Heart right ventricle (tissue), 16 donors: Measurements from ENCODE around the gene RSF1. TPM values are rescaled to one million over a fixed set of nuclear protein-coding genes. Genes with fewer than 3 reads are reported as not detected.

ENCODE experiments used
- ATAC-seq, 8 donors: fragments of 200-7000 bp; cut with Tn5 transposase; one replicate each; pipeline ENCODE4 v1.9.1; 2020; ENCODE audit warnings: mild to moderate bottlenecking in 8 of 8, moderate library complexity in 8 of 8, moderate number of reproducible peaks in 1 of 8
- DNase-seq, 2 donors: peaks; one replicate each; pipeline ENCODE4 v3.0.0-alpha.2; 2020
- H3K27ac ChIP-seq, 10 donors: fragments of 200-600 bp; sonication (generic) in 2 of 10; one replicate each; pipeline versions ENCODE4 v1.5.0 to v1.8.0; 2020 to 2022; ENCODE audit warnings: mild to moderate bottlenecking in 3 of 10
- H3K27me3 ChIP-seq, 7 donors: fragments of 200-600 bp; one replicate each; pipeline ENCODE4 v1.8.0; 2021 to 2022; ENCODE audit warnings: mild to moderate bottlenecking in 2 of 7
- H3K36me3 ChIP-seq, 9 donors: fragments of 200-600 bp; sonication (generic) in 1 of 9; one replicate each; pipeline versions ENCODE4 v1.5.0 to v1.8.0; 2020 to 2022; ENCODE audit warnings: mild to moderate bottlenecking in 2 of 9
- H3K4me1 ChIP-seq, 9 donors: fragments of 200-600 bp; sonication (generic) in 1 of 9; one replicate each; pipeline versions ENCODE4 v1.5.0 to v1.8.0; 2020 to 2022; ENCODE audit warnings: mild to moderate bottlenecking in 4 of 9
- H3K4me3 ChIP-seq, 10 donors: fragments of 200-600 bp; sonication (generic) in 2 of 10; one replicate each; pipeline versions ENCODE4 v1.5.0 to v1.8.0; 2020 to 2022; ENCODE audit warnings: mild to moderate bottlenecking in 7 of 10, moderate library complexity in 2 of 10
- H3K9me3 ChIP-seq, 11 donors: fragments of 200-600 bp in 10 of 11; sonication (generic) in 2 of 11; one replicate each; pipeline versions ENCODE4 v1.5.0 to v1.8.0; 2013 to 2022; ENCODE audit warnings: mild to moderate bottlenecking in 2 of 11, control low read depth in 1 of 11, moderate library complexity in 1 of 11
- WGBS, 2 donors: extraction: QIAGEN DNeasy Blood & Tissue Kit; methylation state at CpG; one replicate each; pipeline ENCODE4 v1.1.7; 2013; ENCODE audit warnings: inconsistent platforms in 1 of 2; 5-methylcytosine and 5-hydroxymethylcytosine counted together
- intact Hi-C, 10 donors: fragments of 100-400 bp; cut with DNase I; formaldehyde crosslinking; loops; one replicate each; pipeline versions ENCODE4 v1.11.1 to v1.14.2; 2022
- polyA plus RNA-seq, 2 donors: library from polyadenylated mRNA; stranded (reverse); fragments of 200-250 nt; gene quantifications; one replicate each; pipeline ENCODE4 v1.2.3, GENCODE V29; 2013
- total RNA-seq, 10 donors: library from RNA; stranded (reverse); fragmentation: NEBNext Ultra II Directional in 3 of 10; extraction: Animal tissue kit (Norgen Biotek cat#: 25700) in 3 of 10; gene quantifications; one replicate each; pipeline versions ENCODE4 v1.2.1 to v1.2.4, GENCODE V29; 2021 to 2023
- TF ChIP-seq, protein P1 (sequence below), 9 donors: fragments of 200-600 bp; sonication (generic) in 2 of 9; IDR thresholded peaks; one replicate each; pipeline versions ENCODE4 v1.5.0 to v1.8.0; 2021 to 2022; ENCODE audit warnings: antibody characterized with exemption in 9 of 9, mild to moderate bottlenecking in 5 of 9, moderate library complexity in 1 of 9
- donor health status: Arrhythmogenic right ventricular cardiomyopathy.
- donor health status: ischemic (EF 13 %, LVEDD 7.1; RV severe dilation, severe dysfunction).
- donor health status: healthy with polysubstance abuse.
- donor health status: DM: no; HTN: yes; CAD: no.
- donor health status: DM: no; HTN: no; CAD: no.
- donor health status: ischemic (EF 25% LVEDD 6.9; RV normal size, moderate dysfunction).
- donor health status: ischemic (EF 25% LVEDD 5.7; RV mildly dilated, moderate dysfunction).
- donor health status: healthy.
- donor health status: DM: yes; HTN: yes; CAD: no.
- donor health status: Ischemic cardiomyopathy.
- donor health status: ischemic (EF 35%, LVEDD 5.7; RV mildly dilated, moderate dysfunction).
- donor health status: nonischemic (EF 11% LVEDD 7.7; RV severe dilation, severe dysfunction).
- donor health status: DM: yes; HTN: yes; CAD: no.
- donor health status: PGD.
- donor health status: ischemic (EF 29% LVEDD 5.4; RV normal size, mild dysfunction).
- donor health status: nonischemic (EF 23%, LVEDD 6.1; RV moderate dilation, normal function).

The RSF1 gene
- total and polyA plus RNA-seq, 12 donors = 4.6 to 55.9 (median 42.6) TPM

GRCh38 chr11:77665240-77665965 is 155.1 kb downstream of the RSF1 start:
- no peak for ATAC-seq
- no peak for DNase-seq
- intact Hi-C loops = no loop called here
- TF ChIP-seq, protein P1, sequence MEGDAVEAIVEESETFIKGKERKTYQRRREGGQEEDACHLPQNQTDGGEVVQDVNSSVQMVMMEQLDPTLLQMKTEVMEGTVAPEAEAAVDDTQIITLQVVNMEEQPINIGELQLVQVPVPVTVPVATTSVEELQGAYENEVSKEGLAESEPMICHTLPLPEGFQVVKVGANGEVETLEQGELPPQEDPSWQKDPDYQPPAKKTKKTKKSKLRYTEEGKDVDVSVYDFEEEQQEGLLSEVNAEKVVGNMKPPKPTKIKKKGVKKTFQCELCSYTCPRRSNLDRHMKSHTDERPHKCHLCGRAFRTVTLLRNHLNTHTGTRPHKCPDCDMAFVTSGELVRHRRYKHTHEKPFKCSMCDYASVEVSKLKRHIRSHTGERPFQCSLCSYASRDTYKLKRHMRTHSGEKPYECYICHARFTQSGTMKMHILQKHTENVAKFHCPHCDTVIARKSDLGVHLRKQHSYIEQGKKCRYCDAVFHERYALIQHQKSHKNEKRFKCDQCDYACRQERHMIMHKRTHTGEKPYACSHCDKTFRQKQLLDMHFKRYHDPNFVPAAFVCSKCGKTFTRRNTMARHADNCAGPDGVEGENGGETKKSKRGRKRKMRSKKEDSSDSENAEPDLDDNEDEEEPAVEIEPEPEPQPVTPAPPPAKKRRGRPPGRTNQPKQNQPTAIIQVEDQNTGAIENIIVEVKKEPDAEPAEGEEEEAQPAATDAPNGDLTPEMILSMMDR (IDR thresholded peaks at IDR 0.05) = no peak
- peaks cover 0 to 73% (median 26%) of the 10 kb centered on the region in 9 donors for H3K36me3 ChIP-seq
- no peaks in the 10 kb centered on the region for H3K27me3 ChIP-seq
- H3K4me1 ChIP-seq = peaks cover 0 to 13% (median 0%) of the 10 kb centered on the region in 9 donors
- 81 to 82% methylated on average over 7 of the region's 7 CpGs for WGBS, 2 donors
- H3K4me3 ChIP-seq = no peak overlapping the region
- no peaks in the 10 kb centered on the region for H3K9me3 ChIP-seq
- no peak overlapping the region for H3K27ac ChIP-seq

DNA sequence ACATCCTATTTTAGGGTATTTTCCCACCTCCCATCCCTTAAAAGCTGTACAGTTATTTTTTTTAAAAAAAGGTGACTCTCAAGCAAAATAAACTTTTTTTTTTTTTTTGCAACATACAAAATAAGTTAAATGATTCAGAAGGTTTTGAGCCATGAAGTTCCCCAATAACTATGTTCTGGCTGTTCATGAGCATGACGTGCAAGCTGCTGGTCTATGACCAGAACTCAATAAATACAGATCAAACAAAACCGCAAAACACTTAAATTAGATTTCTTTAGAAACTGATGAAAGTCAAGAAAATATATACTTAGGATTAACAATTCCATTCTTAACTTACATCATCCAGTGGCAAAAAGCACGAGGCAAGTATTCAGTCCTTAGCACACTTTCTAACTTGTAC is 158.9 kb downstream of the RSF1 start:
- H3K27me3 ChIP-seq = no peaks in the 10 kb centered on the region
- ATAC-seq (no peak), DNase-seq (no peak)

GRCh38 chr11:77660947-77661346 is 159.6 kb downstream of the RSF1 start:
- peaks cover 0 to 29% (median 0%) of the 10 kb centered on the region in 9 donors for H3K36me3 ChIP-seq
- ATAC-seq = no peak
- H3K4me1 ChIP-seq = peaks cover 0 to 4% (median 0%) of the 10 kb centered on the region in 9 donors
- intact Hi-C loops = no loop called here
- H3K9me3 ChIP-seq = no peaks in the 10 kb centered on the region
- H3K27me3 ChIP-seq = no peaks in the 10 kb centered on the region
- 89 to 92% methylated on average over 1 of the region's 1 CpG for WGBS, 2 donors
- no peak overlapping the region for H3K27ac ChIP-seq
- H3K4me3 ChIP-seq = no peak overlapping the region
- no peak for DNase-seq
- TF ChIP-seq, protein P1 (IDR thresholded peaks at IDR 0.05) = no peak

More for the DNA sequence above, 158.9 kb downstream of the RSF1 start:
- Histone ChIP-seq H3K36me3 (peaks cover 0 to 36% (median 7%) of the 10 kb centered on the region in 9 donors), H3K27ac (no peak overlapping the region), H3K4me1 (peaks cover 0 to 6% (median 0%) of the 10 kb centered on the region in 9 donors), H3K4me3 (no peak overlapping the region), H3K9me3 (no peaks in the 10 kb centered on the region)
- TF ChIP-seq, protein P1 (IDR thresholded peaks at IDR 0.05) = no peak
- intact Hi-C loops = no loop called here
- WGBS, 2 donors = 96% methylated on average over 3 of the region's 3 CpGs

- Histone ChIP-seq H3K9me3 (no peaks in the 10 kb centered on the region), H3K4me3 (no peak overlapping the region), H3K27me3 (no peaks in the 10 kb centered on the region), H3K27ac (no peak overlapping the region), H3K36me3 (peaks cover 0 to 5% (median 0%) of the 10 kb centered on the region in 9 donors), H3K4me1 (no peaks in the 10 kb centered on the region)
- TF ChIP-seq, protein P1 (IDR thresholded peaks at IDR 0.05) = no peak
- DNase-seq = no peak
- ATAC-seq = no peak
- 76 to 85% methylated on average over 4 of the region's 4 CpGs for WGBS, 2 donors
- intact Hi-C loops = no loop called here
Observed at GRCh38 chr11:77658213-77659013, 162.1 kb downstream of the RSF1 start.
